ENCODE results near the gene FIGNL2.
"Not testable (repeated sequence)": the region's sequence is repeated elsewhere in the genome, so short reads cannot be mapped to it uniquely, and the experiment has no call there.

The FIGNL2 gene

GRCh38 chr12:51886021-51886710 lies 37.6 kb upstream of the FIGNL2 start:
- TF ChIP-seq CTCF (IDR thresholded peaks at IDR 0.05; ENCODE audit: low read depth, low read length, missing control alignments), result no peak
- H3K4me3 ChIP-seq (ENCODE audit: low read depth, low read length), result no peak overlapping the region
- DNase-seq (ENCODE audit: low read depth), result no peak

GRCh38 chr12:51885294-51886020 lies 36.9 kb upstream of the FIGNL2 start:
- H3K4me3 ChIP-seq (ENCODE audit: low read depth, low read length), result not testable (repeated sequence)

GRCh38 chr12:51884676-51885229 lies 36.2 kb upstream of the FIGNL2 start:
- DNase-seq (ENCODE audit: low read depth), result no peak
- TF ChIP-seq CTCF (IDR thresholded peaks at IDR 0.05; ENCODE audit: low read depth, low read length, missing control alignments), result no peak
- no peak overlapping the region for H3K4me3 ChIP-seq (ENCODE audit: low read depth, low read length)

More at GRCh38 chr12:51885294-51886020, 36.9 kb upstream of the FIGNL2 start:
- not testable (repeated sequence) for DNase-seq (ENCODE audit: low read depth)

GRCh38 chr12:51883998-51884675 lies 35.6 kb upstream of the FIGNL2 start:
- no peak for TF ChIP-seq CTCF (IDR thresholded peaks at IDR 0.05; ENCODE audit: low read depth, low read length, missing control alignments)
- no peak for DNase-seq (ENCODE audit: low read depth)
- H3K4me3 ChIP-seq (ENCODE audit: low read depth, low read length), result no peak overlapping the region

- H3K4me3 ChIP-seq (ENCODE audit: low read depth, low read length), result no peak overlapping the region
- no peak for DNase-seq (ENCODE audit: low read depth)
- TF ChIP-seq CTCF (IDR thresholded peaks at IDR 0.05; ENCODE audit: low read depth, low read length, missing control alignments), result no peak
Observed at GRCh38 chr12:51883295-51883694, 34.8 kb upstream of the FIGNL2 start.

GRCh38 chr12:51879102-51879501 lies 30.6 kb upstream of the FIGNL2 start:
- H3K4me3 ChIP-seq (ENCODE audit: low read depth, low read length), result no peak overlapping the region
- TF ChIP-seq CTCF (IDR thresholded peaks at IDR 0.05; ENCODE audit: low read depth, low read length, missing control alignments), result no peak
- no peak for DNase-seq (ENCODE audit: low read depth)

- TF ChIP-seq CTCF (IDR thresholded peaks at IDR 0.05; ENCODE audit: low read depth, low read length, missing control alignments), result no peak
- no peak for DNase-seq (ENCODE audit: low read depth)
- H3K4me3 ChIP-seq (ENCODE audit: low read depth, low read length), result no peak overlapping the region
Observed at GRCh38 chr12:51874486-51874885, 26.0 kb upstream of the FIGNL2 start.

All from GM12864 (cell line).